Psoas muscle (tissue), 8 donors: ENCODE results near the gene HTD2. TPM values are rescaled to one million over a fixed set of nuclear protein-coding genes. Genes with fewer than 3 reads are reported as not detected.

ENCODE experiments used
- ATAC-seq, 4 donors: fragments of 200-7000 bp; cut with Tn5 transposase; one replicate each; pipeline ENCODE4 v1.9.1; 2020; ENCODE audit warnings: moderate library complexity in 3 of 4, mild to moderate bottlenecking in 2 of 4
- DNase-seq, 2 donors: peaks; one replicate each; pipeline ENCODE4 v3.0.0-alpha.2; 2020
- H3K27ac ChIP-seq: fragments of 200-600 bp; one replicate; pipeline ENCODE4 v1.8.0; 2022
- H3K27me3 ChIP-seq, 3 donors: fragments of 200-600 bp in 1 of 3; one replicate each; pipeline versions ENCODE4 v1.6.1 to v1.8.0; 2013 to 2022; ENCODE audit warnings: low read length in 2 of 3, mild to moderate bottlenecking in 2 of 3, moderate library complexity in 1 of 3; ENCODE audit not compliant: insufficient read depth in 3 of 3
- H3K36me3 ChIP-seq, 2 donors: fragments of 200-600 bp in 1 of 2; one replicate each; pipeline versions ENCODE4 v1.6.1 to v1.8.0; 2013 to 2022; ENCODE audit warnings: low read depth in 1 of 2, mild to moderate bottlenecking in 1 of 2, moderate library complexity in 1 of 2; ENCODE audit not compliant: insufficient read depth in 1 of 2
- H3K4me1 ChIP-seq: fragments of 200-600 bp; one replicate; pipeline ENCODE4 v1.8.0; 2022
- H3K4me3 ChIP-seq: fragments of 200-600 bp; one replicate; pipeline ENCODE4 v1.8.0; 2022; ENCODE audit warnings: mild to moderate bottlenecking
- H3K9me3 ChIP-seq: fragments of 200-600 bp; one replicate; pipeline ENCODE4 v1.8.0; 2022
- CTCF ChIP-seq: fragments of 200-600 bp; IDR thresholded peaks from one replicate; pipeline ENCODE4 v1.8.0; 2022; ENCODE audit warnings: antibody characterized with exemption
- WGBS, 3 donors: extraction: QIAGEN DNeasy Blood & Tissue Kit; methylation state at CpG; one replicate each; pipeline versions ENCODE4 v1.1.6 to v1.1.7; 2013; 5-methylcytosine and 5-hydroxymethylcytosine counted together
- intact Hi-C, 2 donors: fragments of 100-400 bp; cut with DNase I; formaldehyde crosslinking; loops; one replicate each; pipeline versions ENCODE4 v1.11.0 to v1.14.2; 2022
- polyA plus RNA-seq, 3 donors: library from polyadenylated mRNA; stranded (reverse); fragments of 200-250 nt; gene quantifications; one replicate each; pipeline ENCODE4 v1.2.3, GENCODE V29; 2013
- total RNA-seq, 4 donors: library from RNA; stranded (reverse); fragmentation: NEBNext Ultra II Directional in 2 of 4; extraction: Animal tissue kit (Norgen Biotek cat#: 25700) in 2 of 4; gene quantifications; one replicate each; pipeline versions ENCODE4 v1.2.1 to v1.2.4, GENCODE V29; 2021 to 2023
- donor health status: healthy with polysubstance abuse.
- donor health status: DM: no; HTN: no; CAD: no; lungs with moderate emphysema.
- donor health status: Bipolar disorder and iron deficiency.
- donor health status: healthy.
- donor health status: DM: yes; HTN: yes; CAD: no.
- donor health status: DM: no; HTN: no; CAD: no.
- donor health status: DM: no; HTN: no; CAD: no.
- donor health status: DM: yes; HTN: yes; CAD: no.

The HTD2 gene
- total and polyA plus RNA-seq, 7 donors, result 10.9 to 37.0 (median 15.7) TPM

GRCh38 chr3:58323529-58324390, 17.4 kb downstream of the HTD2 start:
- H3K27ac ChIP-seq, result no peak overlapping the region
- WGBS, 3 donors, result 59 to 75% (median 71%) methylated on average over 3 of the region's 3 CpGs
- intact Hi-C loops, result loop anchor here in 1 of 2 donors (5.0 kb wide), 1 partner anchor 209 kb away; no protein-coding TSS in a partner anchor

GRCh38 chr3:58324391-58325390, 18.4 kb downstream of the HTD2 start:
- no peak for ATAC-seq
- peaks cover 0 to 5% of the 10 kb centered on the region in 2 donors for H3K36me3 ChIP-seq
- no peak overlapping the region for H3K4me3 ChIP-seq
- H3K27ac ChIP-seq, result no peak overlapping the region
- WGBS, 3 donors, result 73 to 77% (median 76%) methylated on average over 7 of the region's 7 CpGs
- no peaks in the 10 kb centered on the region for H3K27me3 ChIP-seq
- intact Hi-C loops, result loop anchor here in 1 of 2 donors (5.0 kb wide), 1 partner anchor 208 kb away; no protein-coding TSS in a partner anchor
- no peak for TF ChIP-seq CTCF
- H3K4me1 ChIP-seq, result no peaks in the 10 kb centered on the region
- no peak for DNase-seq
- no peaks in the 10 kb centered on the region for H3K9me3 ChIP-seq

More at GRCh38 chr3:58323529-58324390, 17.4 kb downstream of the HTD2 start:
- Histone ChIP-seq H3K27me3 (no peaks in the 10 kb centered on the region), H3K9me3 (no peaks in the 10 kb centered on the region), H3K4me1 (no peaks in the 10 kb centered on the region), H3K4me3 (no peak overlapping the region), H3K36me3 (peaks cover 0 to 14% of the 10 kb centered on the region in 2 donors)
- ATAC-seq, result no peak
- TF ChIP-seq CTCF, result no peak
- no peak for DNase-seq

- H3K27ac ChIP-seq, result no peak overlapping the region
- ATAC-seq (no peak), DNase-seq (no peak)
- H3K9me3 ChIP-seq, result no peaks in the 10 kb centered on the region
- no peaks in the 10 kb centered on the region for H3K27me3 ChIP-seq
- H3K4me1 ChIP-seq, result no peaks in the 10 kb centered on the region
- intact Hi-C loops, result no loop called here
- no peaks in the 10 kb centered on the region for H3K36me3 ChIP-seq
- H3K4me3 ChIP-seq, result no peak overlapping the region
- WGBS, 3 donors, result 64 to 67% (median 66%) methylated on average over 2 of the region's 2 CpGs
- no peak for TF ChIP-seq CTCF
These were observed 19.2 kb downstream of the HTD2 start for GRCh38 chr3:58325525-58325992.

GRCh38 chr3:58326267-58326900, 20.1 kb downstream of the HTD2 start:
- no peak overlapping the region for H3K4me3 ChIP-seq
- TF ChIP-seq CTCF, result no peak
- no peaks in the 10 kb centered on the region for H3K4me1 ChIP-seq
- H3K27ac ChIP-seq, result no peak overlapping the region
- ATAC-seq (no peak), DNase-seq (no peak)
- H3K27me3 ChIP-seq, result no peaks in the 10 kb centered on the region
- H3K36me3 ChIP-seq, result no peaks in the 10 kb centered on the region
- H3K9me3 ChIP-seq, result no peaks in the 10 kb centered on the region
- WGBS, 3 donors, result 92 to 95% (median 94%) methylated on average over 8 of the region's 8 CpGs
- intact Hi-C loops, result no loop called here
